OCI-LY7 (cell line): Measurements from ENCODE around the gene RBM17. TPM values are rescaled to one million over a fixed set of nuclear protein-coding genes. Genes with fewer than 3 reads are reported as not detected.

ENCODE experiments used
- BruUV-seq: library from RNA; stranded (reverse); fragments of 400-500 nt; replicated peaks from 2 replicates; lab custom pipeline; 2021; lab: Mats Ljungman, UMichigan
- CTCF ChIA-PET: fragments of 300-600 bp; sonication (Branson Sonifier 250); formaldehyde crosslinking; loops from one replicate; lab custom pipeline; 2022; ENCODE audit warnings: antibody characterized with exemption; ENCODE audit not compliant: unreplicated experiment; lab: Charles Lee
- POLR2A ChIA-PET: fragments of 300-600 bp; sonication (Branson Sonifier 250); formaldehyde crosslinking; loops from one replicate; lab custom pipeline; 2022; ENCODE audit warnings: antibody characterized with exemption; lab: Charles Lee
- DNase-seq: peaks from one replicate; pipeline ENCODE4 v3.0.0-alpha.2; 2015; ENCODE audit warnings: low spot score
- H2AFZ ChIP-seq: fragments of 200-600 bp; sonication (generic), shearing (Covaris generic); 2 replicates; pipeline ENCODE4 v1.6.1; 2014; ENCODE audit warnings: mild to moderate bottlenecking, antibody characterized with exemption, low read length, moderate library complexity
- H3K27ac ChIP-seq: fragments of 200-600 bp; sonication (generic); 2 replicates; pipeline ENCODE4 v1.5.1; 2014; ENCODE audit warnings: mixed run types, low read depth, mild to moderate bottlenecking, moderate library complexity, low read length, inconsistent platforms; ENCODE audit not compliant: poor library complexity, severe bottlenecking
- H3K36me3 ChIP-seq: fragments of 200-600 bp; sonication (generic); 2 replicates; pipeline ENCODE4 v1.6.1; 2014; ENCODE audit warnings: mild to moderate bottlenecking, antibody characterized with exemption, low read length, moderate library complexity, mixed read lengths; ENCODE audit not compliant: insufficient read depth
- H3K4me1 ChIP-seq: fragments of 200-600 bp; sonication (generic); 2 replicates; pipeline ENCODE4 v1.5.1; 2014; ENCODE audit warnings: mild to moderate bottlenecking, low read length; ENCODE audit not compliant: insufficient read depth, poor library complexity, severe bottlenecking
- H3K4me2 ChIP-seq: fragments of 200-600 bp; sonication (generic); 2 replicates; pipeline ENCODE4 v1.6.1; 2014; ENCODE audit warnings: mild to moderate bottlenecking, low read length
- H3K4me3 ChIP-seq: fragments of 200-600 bp; sonication (generic); 2 replicates; pipeline ENCODE4 v1.5.1; 2014; ENCODE audit warnings: mild to moderate bottlenecking, low read depth, low read length; ENCODE audit not compliant: poor library complexity, severe bottlenecking
- H3K79me2 ChIP-seq: fragments of 200-600 bp; sonication (generic); 2 replicates; pipeline ENCODE4 v1.6.1; 2016; ENCODE audit warnings: low read depth, mild to moderate bottlenecking, low read length, moderate library complexity, mixed read lengths; ENCODE audit not compliant: insufficient read depth
- H3K9me2 ChIP-seq: fragments of 200-600 bp; sonication (generic); 2 replicates; pipeline ENCODE4 v1.6.1; 2016; ENCODE audit warnings: mild to moderate bottlenecking, low read length, mixed read lengths; ENCODE audit not compliant: insufficient read depth
- H3K9me3 ChIP-seq: fragments of 200-600 bp; sonication (generic); 2 replicates; pipeline ENCODE4 v1.6.1; 2014; ENCODE audit warnings: mild to moderate bottlenecking, mixed run types, low read length, mixed read lengths
- H4K20me1 ChIP-seq: fragments of 200-600 bp; sonication (generic); 2 replicates; pipeline ENCODE4 v1.6.1; 2014; ENCODE audit warnings: mild to moderate bottlenecking, antibody characterized with exemption, low read length, moderate library complexity, mixed read lengths; ENCODE audit not compliant: insufficient read depth
- CTCF ChIP-seq: fragments of 200-600 bp; sonication (generic); conservative IDR thresholded peaks from 2 replicates; pipeline ENCODE4 v1.5.1; 2014; ENCODE audit warnings: mild to moderate bottlenecking, antibody characterized with exemption, low read length, moderate library complexity, mixed read lengths
- EZH2phosphoT487 ChIP-seq: fragments of 200-600 bp; sonication (generic); IDR thresholded peaks from 2 replicates; pipeline ENCODE4 v1.6.1; 2018; ENCODE audit warnings: low read depth, borderline replicate concordance, mild to moderate bottlenecking, mixed run types, antibody characterized with exemption, low read length, moderate library complexity, mixed read lengths
- intact Hi-C: fragments of 100-400 bp; cut with micrococcal nuclease; formaldehyde crosslinking; loops from one replicate; pipeline ENCODE4 v1.10.0; 2022; ENCODE audit not compliant: unreplicated experiment
- total RNA-seq, 2 experiments: library from RNA; depleted of rRNA in 1 of 2; stranded (reverse); fragments of >200 nt in 1 of 2; shearing (Covaris generic) in 1 of 2; gene quantifications; 2 replicates each; pipeline ENCODE4 v1.2.3, GENCODE V29; 2014 to 2022

The RBM17 gene
- total RNA-seq, 2 experiments from 2014 or later = 103 to 248 TPM

GRCh38 chr10:6045878-6046772 lies 42.7 kb upstream of the RBM17 start:
- BruUV-seq = no TSS peak
- intact Hi-C loops = no loop called here
- peaks cover 96% of the 10 kb centered on the region for H3K4me1 ChIP-seq
- no peak for DNase-seq
- H3K9me2 ChIP-seq = no peaks in the 10 kb centered on the region
- POLR2A ChIA-PET = interaction anchor here (1.7 to 5.0 kb wide), 2 partner anchors 9 to 13 kb away, joined by 5 to 43 read pairs; no protein-coding TSS in a partner anchor
- H2AFZ ChIP-seq = no peak overlapping the region
- H4K20me1 ChIP-seq = no peaks in the 10 kb centered on the region
- no peaks in the 10 kb centered on the region for H3K9me3 ChIP-seq
- H3K4me3 ChIP-seq = peak overlapping the region; percentile 31
- peaks cover 21% of the 10 kb centered on the region for H3K36me3 ChIP-seq
- peak overlapping the region; percentile 63 for H3K4me2 ChIP-seq
- no peak for TF ChIP-seq CTCF
- no peak for TF ChIP-seq EZH2phosphoT487
- peak overlapping the region; percentile 40 for H3K27ac ChIP-seq
- CTCF ChIA-PET = no interaction called here
- H3K79me2 ChIP-seq = peaks cover 46% of the 10 kb centered on the region

GRCh38 chr10:6046773-6047611 lies 41.8 kb upstream of the RBM17 start:
- CTCF ChIA-PET = interaction anchor here (1.1 to 2.5 kb wide), 3 partner anchors 10 to 44 kb away, joined by 3 to 10 read pairs (median 4); no protein-coding TSS in a partner anchor
- intact Hi-C loops = no loop called here
- no peaks in the 10 kb centered on the region for H3K9me3 ChIP-seq

More at GRCh38 chr10:6046773-6047611, 41.8 kb upstream of the RBM17 start:
- H2AFZ ChIP-seq = no peak overlapping the region
- peak overlapping the region; percentile 63 for H3K4me2 ChIP-seq
- H3K79me2 ChIP-seq = peaks cover 40% of the 10 kb centered on the region
- peaks cover 21% of the 10 kb centered on the region for H3K36me3 ChIP-seq
- peak; percentile 44 for DNase-seq
- no peaks in the 10 kb centered on the region for H4K20me1 ChIP-seq
- TF ChIP-seq CTCF (no peak), EZH2phosphoT487 (no peak)
- peaks cover 96% of the 10 kb centered on the region for H3K4me1 ChIP-seq
- no TSS peak for BruUV-seq
- H3K4me3 ChIP-seq = no peak overlapping the region
- POLR2A ChIA-PET = interaction anchor here (0.7 to 5.0 kb wide), 8 partner anchors 9 to 43 kb away, joined by 3 to 43 read pairs (median 3); no protein-coding TSS in a partner anchor
- H3K27ac ChIP-seq = peak overlapping the region; percentile 40
- no peaks in the 10 kb centered on the region for H3K9me2 ChIP-seq
